Breast epithelium (tissue), 4 donors: Measurements from ENCODE around the gene PPP1R3E. TPM values are rescaled to one million over a fixed set of nuclear protein-coding genes. Genes with fewer than 3 reads are reported as not detected.
"Not testable (repeated sequence)": the region's sequence is repeated elsewhere in the genome, so short reads cannot be mapped to it uniquely, and the experiment has no call there.

Experiments used
- DNase-seq, 2 donors: peaks; one replicate each; pipeline ENCODE4 v3.0.0-alpha.2; 2019; ENCODE audit warnings: low spot score in 2 of 2
- H3K27ac ChIP-seq, 2 donors: fragments of 200-600 bp; sonication (generic) in 1 of 2; one replicate each; pipeline ENCODE4 v1.5.1; 2016 to 2019; ENCODE audit warnings: mild to moderate bottlenecking in 1 of 2
- H3K27me3 ChIP-seq, 2 donors: fragments of 200-600 bp; sonication (generic) in 1 of 2; one replicate each; pipeline versions ENCODE4 v1.5.1 to v1.6.0; 2017 to 2019; ENCODE audit warnings: control low read depth in 1 of 2, mild to moderate bottlenecking in 1 of 2
- H3K36me3 ChIP-seq: fragments of 200-600 bp; one replicate; pipeline ENCODE4 v1.5.1; 2019
- H3K4me1 ChIP-seq, 2 donors: fragments of 200-600 bp; sonication (generic); one replicate each; pipeline ENCODE4 v1.5.1; 2016 to 2019; ENCODE audit warnings: control low read depth in 1 of 2
- H3K4me3 ChIP-seq, 3 donors: fragments of 200-600 bp; sonication (generic); 1 replicate in 2 of 3; 2 replicates in 1 of 3; pipeline ENCODE4 v1.5.1; 2016 to 2019; ENCODE audit warnings: mild to moderate bottlenecking in 3 of 3, moderate library complexity in 2 of 3
- H3K9me3 ChIP-seq, 2 donors: fragments of 200-600 bp; sonication (generic) in 1 of 2; one replicate each; pipeline ENCODE4 v1.5.1; 2016 to 2019; ENCODE audit warnings: control low read depth in 1 of 2
- POLR2A ChIP-seq: fragments of 450-650 bp; IDR thresholded peaks from one replicate; pipeline ENCODE4 v1.6.1; 2016; ENCODE audit warnings: antibody characterized with exemption, mild to moderate bottlenecking, moderate library complexity
- POLR2AphosphoS5 ChIP-seq, 3 donors: sonication (generic); formaldehyde crosslinking; IDR thresholded peaks; one replicate each; pipeline ENCODE4 v1.6.1; 2017; ENCODE audit warnings: antibody characterized with exemption in 3 of 3
- intact Hi-C: fragments of 100-400 bp; cut with DNase I; formaldehyde crosslinking; loops from one replicate; pipeline ENCODE4 v1.15.1; 2023; ENCODE audit warnings: low total_unique reads
- total RNA-seq, 3 donors: library from RNA; depleted of rRNA; stranded (reverse); fragments of >200 nt; gene quantifications; one replicate each; pipeline ENCODE4 v1.1.0, GENCODE V29; 2016
- TF ChIP-seq, protein P1 (sequence below), 3 donors: fragments of 450-650 bp; IDR thresholded peaks; one replicate each; pipeline ENCODE4 v1.5.1; 2016 to 2017; ENCODE audit warnings: antibody characterized with exemption in 3 of 3, mild to moderate bottlenecking in 3 of 3, moderate library complexity in 3 of 3

PPP1R3E gene
- total RNA-seq, 3 donors from 2014 or later = 8.2 to 11.6 (median 9.4) TPM

DNA sequence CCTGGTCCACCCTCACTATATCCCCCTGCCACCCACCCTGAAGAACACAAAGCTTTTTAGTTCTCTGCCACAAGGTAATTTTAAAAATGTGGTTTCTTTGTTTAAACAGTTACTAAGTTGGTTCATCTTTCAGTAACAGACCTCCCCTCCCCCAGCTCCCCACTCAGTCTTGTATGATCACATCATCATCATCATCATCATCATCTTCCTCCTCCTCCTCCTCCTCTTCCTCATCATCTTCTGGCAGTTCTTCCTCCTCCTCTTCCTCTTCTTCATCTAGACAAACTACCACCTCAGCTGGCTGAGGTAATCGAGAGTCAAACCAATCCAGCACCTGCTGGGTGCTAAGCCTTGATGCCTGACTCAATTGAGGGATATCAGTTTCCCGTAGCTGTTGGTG is 27.2 kb downstream of the PPP1R3E start:
- H3K27ac ChIP-seq = no peak overlapping the region
- TF ChIP-seq, protein P1, sequence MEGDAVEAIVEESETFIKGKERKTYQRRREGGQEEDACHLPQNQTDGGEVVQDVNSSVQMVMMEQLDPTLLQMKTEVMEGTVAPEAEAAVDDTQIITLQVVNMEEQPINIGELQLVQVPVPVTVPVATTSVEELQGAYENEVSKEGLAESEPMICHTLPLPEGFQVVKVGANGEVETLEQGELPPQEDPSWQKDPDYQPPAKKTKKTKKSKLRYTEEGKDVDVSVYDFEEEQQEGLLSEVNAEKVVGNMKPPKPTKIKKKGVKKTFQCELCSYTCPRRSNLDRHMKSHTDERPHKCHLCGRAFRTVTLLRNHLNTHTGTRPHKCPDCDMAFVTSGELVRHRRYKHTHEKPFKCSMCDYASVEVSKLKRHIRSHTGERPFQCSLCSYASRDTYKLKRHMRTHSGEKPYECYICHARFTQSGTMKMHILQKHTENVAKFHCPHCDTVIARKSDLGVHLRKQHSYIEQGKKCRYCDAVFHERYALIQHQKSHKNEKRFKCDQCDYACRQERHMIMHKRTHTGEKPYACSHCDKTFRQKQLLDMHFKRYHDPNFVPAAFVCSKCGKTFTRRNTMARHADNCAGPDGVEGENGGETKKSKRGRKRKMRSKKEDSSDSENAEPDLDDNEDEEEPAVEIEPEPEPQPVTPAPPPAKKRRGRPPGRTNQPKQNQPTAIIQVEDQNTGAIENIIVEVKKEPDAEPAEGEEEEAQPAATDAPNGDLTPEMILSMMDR (IDR thresholded peaks at IDR 0.05) = no peak
- TF ChIP-seq POLR2A (no peak), POLR2AphosphoS5 (IDR thresholded peaks at IDR 0.05) (no peak)
- DNase-seq = no peak
- peaks cover 5% of the 10 kb centered on the region for H3K36me3 ChIP-seq
- H3K4me1 ChIP-seq = no peaks in the 10 kb centered on the region
- H3K9me3 ChIP-seq = no peaks in the 10 kb centered on the region
- intact Hi-C loops = no loop called here
- no peaks in the 10 kb centered on the region for H3K27me3 ChIP-seq
- H3K4me3 ChIP-seq = no peak overlapping the region

DNA sequence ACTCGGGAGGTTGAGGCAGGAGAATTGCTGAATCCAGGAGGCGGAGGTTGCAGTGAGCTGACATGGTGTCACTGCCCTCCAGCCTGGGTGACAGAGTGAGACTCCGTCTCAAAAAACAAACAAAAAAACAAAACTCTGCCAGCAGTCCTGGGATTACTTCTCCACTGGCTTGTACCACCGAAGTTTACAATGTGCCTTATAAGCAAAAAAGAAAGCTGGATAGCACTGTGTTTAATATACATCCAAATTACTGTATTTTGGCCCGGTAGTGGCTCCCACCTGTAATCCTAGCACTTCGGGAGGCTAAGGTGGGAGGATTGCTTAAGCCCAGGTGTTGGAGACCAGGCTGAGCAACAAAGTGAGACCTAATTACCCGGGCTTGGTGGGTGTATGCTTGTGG is 33.5 kb downstream of the PPP1R3E start:
- DNase-seq = no peak
- no peak overlapping the region for H3K27ac ChIP-seq
- intact Hi-C loops = no loop called here
- no peak overlapping the region for H3K4me3 ChIP-seq
- TF ChIP-seq POLR2AphosphoS5 (IDR thresholded peaks at IDR 0.05) (no peak), POLR2A (no peak)
- TF ChIP-seq, protein P1 (IDR thresholded peaks at IDR 0.05) = no peak
- H3K9me3 ChIP-seq = no peaks in the 10 kb centered on the region
- no peaks in the 10 kb centered on the region for H3K36me3 ChIP-seq
- no peaks in the 10 kb centered on the region for H3K4me1 ChIP-seq
- no peaks in the 10 kb centered on the region for H3K27me3 ChIP-seq

DNA sequence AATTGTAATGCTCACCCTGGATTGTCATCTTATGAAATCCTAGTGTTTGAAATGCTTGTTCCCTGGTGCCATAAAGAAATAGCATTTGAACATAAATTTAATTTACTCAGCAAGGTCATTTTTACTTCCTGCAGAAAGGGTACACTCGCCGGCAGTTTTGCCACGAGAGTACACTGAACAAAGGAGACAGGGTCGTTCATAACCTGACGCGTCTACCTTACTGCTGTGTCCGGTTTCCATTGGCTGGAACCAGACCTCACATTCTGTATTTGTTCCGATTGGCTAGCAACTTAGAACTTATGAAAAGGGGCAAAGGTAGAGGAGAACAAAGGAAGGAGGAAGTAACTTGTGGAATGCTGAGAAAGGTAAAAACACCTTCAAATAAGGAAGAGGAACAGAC is 41.8 kb downstream of the PPP1R3E start:
- H3K27ac ChIP-seq, intact Hi-C loops, H3K36me3 ChIP-seq, H3K4me3 ChIP-seq, H3K27me3 ChIP-seq, H3K9me3 ChIP-seq, H3K4me1 ChIP-seq, DNase-seq: not testable (repeated sequence)

DNA sequence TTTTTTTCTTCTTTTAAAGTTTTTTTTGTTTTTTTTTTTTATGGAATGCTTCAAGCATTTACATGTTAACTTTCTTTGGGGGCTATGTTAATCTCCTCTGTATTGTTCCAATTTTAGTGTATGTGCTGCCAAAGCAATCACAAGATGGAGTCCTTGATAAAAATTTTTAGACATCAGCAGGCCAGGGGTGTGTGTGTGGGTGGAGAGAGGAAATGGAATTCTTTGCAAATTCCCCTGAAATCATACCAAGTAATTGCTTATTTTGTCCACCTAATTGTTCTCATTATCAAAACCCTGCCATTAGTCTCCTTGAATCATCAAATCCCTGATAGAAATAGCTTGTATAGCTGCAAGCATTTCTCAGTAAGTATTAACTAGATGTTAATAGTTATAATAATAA is 43.2 kb downstream of the PPP1R3E start:
- H3K36me3 ChIP-seq = no peaks in the 10 kb centered on the region
- intact Hi-C loops = no loop called here
- TF ChIP-seq POLR2AphosphoS5 (IDR thresholded peaks at IDR 0.05) = no peak
- no peak for TF ChIP-seq POLR2A
- TF ChIP-seq, protein P1 (IDR thresholded peaks at IDR 0.05) = no peak
- no peak for DNase-seq
- no peaks in the 10 kb centered on the region for H3K27me3 ChIP-seq
- H3K27ac ChIP-seq = no peak overlapping the region
- no peaks in the 10 kb centered on the region for H3K9me3 ChIP-seq
- no peaks in the 10 kb centered on the region for H3K4me1 ChIP-seq
- H3K4me3 ChIP-seq = no peak overlapping the region

DNA sequence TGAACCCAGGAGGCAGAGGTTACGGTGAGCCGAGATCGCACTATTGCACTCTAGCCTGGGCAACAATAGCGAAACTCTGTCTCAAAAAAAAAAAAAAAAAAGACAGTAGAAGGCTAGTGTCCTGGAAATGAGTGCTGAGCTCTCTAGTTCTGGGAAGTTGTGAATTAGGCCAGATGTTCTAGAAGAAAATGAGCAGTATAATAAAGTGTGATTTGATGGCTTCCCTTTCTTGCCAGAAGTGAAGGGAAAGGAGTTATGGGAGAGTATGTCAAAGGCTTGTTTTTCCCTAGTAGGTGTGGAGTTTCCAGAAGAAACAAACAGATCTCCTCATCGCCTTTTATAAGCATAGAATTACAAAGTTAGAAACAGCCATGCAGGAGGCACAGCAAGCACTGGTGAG is 44.4 kb downstream of the PPP1R3E start:
- Histone ChIP-seq H3K27ac (no peak overlapping the region), H3K4me1 (no peaks in the 10 kb centered on the region), H3K27me3 (no peaks in the 10 kb centered on the region), H3K36me3 (no peaks in the 10 kb centered on the region), H3K9me3 (no peaks in the 10 kb centered on the region), H3K4me3 (no peak overlapping the region)
- DNase-seq = no peak
- TF ChIP-seq, protein P1 (IDR thresholded peaks at IDR 0.05) = no peak
- intact Hi-C loops = no loop called here
